Activated naive CD8-positive, alpha-beta T cell treated with anti-CD3 and anti-CD28 coated beads, Interleukin-2, amount 10 ng/mL, durations not matched to agents 7 days and 5 days (primary cell): Measurements from ENCODE around the gene INKA2. TPM values are rescaled to one million over a fixed set of nuclear protein-coding genes. Genes with fewer than 3 reads are reported as not detected.
A peak's percentile ranks its signal among the peaks of the same experiment; 100 is the strongest.

Source experiments
- ATAC-seq: fragments of 150-1000 bp; cut with Tn5 transposase; one replicate; pipeline ENCODE4 v1.10.0; 2021; ENCODE audit warnings: low read depth, moderate library complexity
- POLR2A ChIA-PET: fragments of 350-600 bp; sonication (Branson Sonifier 250); formaldehyde crosslinking; loops from one replicate; lab custom pipeline; 2021; ENCODE audit warnings: antibody characterized with exemption; lab: Charles Lee
- DNase-seq: peaks from one replicate; pipeline ENCODE4 v3.0.0; 2021
- H3K27ac Mint-ChIP-seq: one replicate; pipeline ENCODE4 v1.8.0; 2022; ENCODE audit warnings: mild to moderate bottlenecking, mixed read lengths
- H3K27me3 Mint-ChIP-seq: one replicate; pipeline ENCODE4 v1.8.0; 2022; ENCODE audit warnings: mild to moderate bottlenecking, moderate library complexity, mixed read lengths
- H3K36me3 Mint-ChIP-seq: one replicate; pipeline ENCODE4 v1.8.0; 2021; ENCODE audit warnings: mild to moderate bottlenecking, mixed read lengths
- H3K4me1 Mint-ChIP-seq: one replicate; pipeline ENCODE4 v1.8.0; 2021; ENCODE audit warnings: mixed read lengths
- H3K4me3 Mint-ChIP-seq: one replicate; pipeline ENCODE4 v1.8.0; 2022; ENCODE audit warnings: mild to moderate bottlenecking, moderate library complexity, mixed read lengths
- H3K9me3 Mint-ChIP-seq: one replicate; pipeline ENCODE4 v1.8.0; 2021; ENCODE audit warnings: mixed read lengths
- total RNA-seq, 2 experiments: library from RNA; stranded (reverse); gene quantifications; one replicate each; pipeline ENCODE4 v1.2.3, GENCODE V29; 2021

INKA2 gene
- total RNA-seq, 2 experiments from 2014 or later: 1.6 to 2.0 TPM

GRCh38 chr1:111696330-111696729 is 42.9 kb downstream of the INKA2 start:
- POLR2A ChIA-PET: no interaction called here
- no peaks in the 10 kb centered on the region for H3K27me3 Mint-ChIP-seq
- H3K4me3 Mint-ChIP-seq: no peak overlapping the region
- H3K4me1 Mint-ChIP-seq: peaks cover 20% of the 10 kb centered on the region
- H3K9me3 Mint-ChIP-seq: no peaks in the 10 kb centered on the region
- H3K36me3 Mint-ChIP-seq: peaks cover 48% of the 10 kb centered on the region
- no peak overlapping the region for H3K27ac Mint-ChIP-seq
- DNase-seq (no peak), ATAC-seq (no peak)

GRCh38 chr1:111695801-111696200 is 43.4 kb downstream of the INKA2 start:
- H3K36me3 Mint-ChIP-seq: peaks cover 46% of the 10 kb centered on the region
- H3K4me3 Mint-ChIP-seq: peak overlapping the region; percentile 5
- no peaks in the 10 kb centered on the region for H3K9me3 Mint-ChIP-seq
- no peaks in the 10 kb centered on the region for H3K27me3 Mint-ChIP-seq
- H3K4me1 Mint-ChIP-seq: peaks cover 18% of the 10 kb centered on the region
- ATAC-seq (peak; percentile 75), DNase-seq (no peak)
- H3K27ac Mint-ChIP-seq: no peak overlapping the region
- POLR2A ChIA-PET: no interaction called here

- ATAC-seq: no peak
- H3K9me3 Mint-ChIP-seq: no peaks in the 10 kb centered on the region
- no peak for DNase-seq
- H3K27ac Mint-ChIP-seq: no peak overlapping the region
- POLR2A ChIA-PET: no interaction called here
- no peak overlapping the region for H3K4me3 Mint-ChIP-seq
- peaks cover 34% of the 10 kb centered on the region for H3K36me3 Mint-ChIP-seq
- H3K27me3 Mint-ChIP-seq: no peaks in the 10 kb centered on the region
- peaks cover 24% of the 10 kb centered on the region for H3K4me1 Mint-ChIP-seq
These were observed 47.3 kb downstream of the INKA2 start for GRCh38 chr1:111691886-111692285.

GRCh38 chr1:111690306-111690617 is 48.9 kb downstream of the INKA2 start:
- Mint-ChIP-seq H3K27ac (no peak overlapping the region), H3K36me3 (peaks cover 35% of the 10 kb centered on the region)
- POLR2A ChIA-PET: no interaction called here

More at GRCh38 chr1:111690306-111690617, 48.9 kb downstream of the INKA2 start:
- H3K9me3 Mint-ChIP-seq: no peaks in the 10 kb centered on the region
- peaks cover 17% of the 10 kb centered on the region for H3K4me1 Mint-ChIP-seq
- DNase-seq: no peak
- H3K4me3 Mint-ChIP-seq: no peak overlapping the region
- no peak for ATAC-seq
- H3K27me3 Mint-ChIP-seq: no peaks in the 10 kb centered on the region

Other genes starting within 250 kb of the INKA2 start
- under 1 TPM in 1 of 2 experiments, not detected in 1; 0.20 TPM for gene ADORA3, start 235.8 kb downstream of the INKA2 start, total RNA-seq
- under 1 TPM in 1 of 2 experiments, not detected in 1; 0.42 TPM for gene TMIGD3, start 235.8 kb downstream of the INKA2 start, total RNA-seq
- 100 to 1,000 TPM; 134 to 139 TPM for gene RAP1A, start 119.6 kb downstream of the INKA2 start, total RNA-seq
- 10 to 100 TPM; 15.0 to 16.5 TPM for gene DDX20, start 16.5 kb upstream of the INKA2 start, total RNA-seq